ENCODE measurements around the gene OR7G2.

The OR7G2 gene

GRCh38 chr19:9107375-9107774 lies at the start of gene OR7G2:
TSS of gene OR7G2 (minus strand) at chr19:9107475. CDS start at chr19:9103243, 4,232 bp downstream.
- in situ Hi-C loops (cut with MboI; ENCODE audit: low sequenced_read_pairs): no loop called here

GRCh38 chr19:9156304-9156703 lies 49.0 kb upstream of the OR7G2 start:
- in situ Hi-C loops (cut with MboI; ENCODE audit: low sequenced_read_pairs): no loop called here

GRCh38 chr19:9155591-9155990 lies 48.3 kb upstream of the OR7G2 start:
- in situ Hi-C loops (cut with MboI; ENCODE audit: low sequenced_read_pairs): no loop called here

- in situ Hi-C loops (cut with MboI; ENCODE audit: low sequenced_read_pairs): no loop called here
Measured at GRCh38 chr19:9151367-9151766, 44.1 kb upstream of the OR7G2 start.

- in situ Hi-C loops (cut with MboI; ENCODE audit: low sequenced_read_pairs): no loop called here
Measured at GRCh38 chr19:9150650-9151049, 43.4 kb upstream of the OR7G2 start.

GRCh38 chr19:9149997-9150396 lies 42.7 kb upstream of the OR7G2 start:
- in situ Hi-C loops (cut with MboI; ENCODE audit: low sequenced_read_pairs): no loop called here

- in situ Hi-C loops (cut with MboI; ENCODE audit: low sequenced_read_pairs): no loop called here
Measured at GRCh38 chr19:9148697-9149096, 41.4 kb upstream of the OR7G2 start.

- in situ Hi-C loops (cut with MboI; ENCODE audit: low sequenced_read_pairs): no loop called here
Measured at GRCh38 chr19:9146882-9147281, 39.6 kb upstream of the OR7G2 start.

- in situ Hi-C loops (cut with MboI; ENCODE audit: low sequenced_read_pairs): no loop called here
Measured at GRCh38 chr19:9144920-9145319, 37.6 kb upstream of the OR7G2 start.

- in situ Hi-C loops (cut with MboI; ENCODE audit: low sequenced_read_pairs): no loop called here
Measured at GRCh38 chr19:9140159-9140874, 33.0 kb upstream of the OR7G2 start, which contains the start of gene ZNF317. TSS of gene ZNF317 (plus strand) at chr19:9140397. CDS start at chr19:9156017, 15,620 bp downstream.

GRCh38 chr19:9139609-9140158 lies 32.4 kb upstream of the OR7G2 start:
- in situ Hi-C loops (cut with MboI; ENCODE audit: low sequenced_read_pairs): no loop called here

GRCh38 chr19:9132422-9132821 lies 25.1 kb upstream of the OR7G2 start:
- in situ Hi-C loops (cut with MboI; ENCODE audit: low sequenced_read_pairs): no loop called here

- in situ Hi-C loops (cut with MboI; ENCODE audit: low sequenced_read_pairs): no loop called here
Measured at GRCh38 chr19:9130965-9131364, 23.7 kb upstream of the OR7G2 start.

GRCh38 chr19:9128171-9128570 lies 20.9 kb upstream of the OR7G2 start:
- in situ Hi-C loops (cut with MboI; ENCODE audit: low sequenced_read_pairs): no loop called here

- in situ Hi-C loops (cut with MboI; ENCODE audit: low sequenced_read_pairs): no loop called here
Measured at GRCh38 chr19:9126900-9127405, 19.7 kb upstream of the OR7G2 start, which contains the start of gene OR7G3. TSS of gene OR7G3 (minus strand) at chr19:9126950. CDS start at chr19:9126950, 0 bp downstream.

- in situ Hi-C loops (cut with MboI; ENCODE audit: low sequenced_read_pairs): no loop called here
Measured at GRCh38 chr19:9116547-9116946, 9.3 kb upstream of the OR7G2 start.

- in situ Hi-C loops (cut with MboI; ENCODE audit: low sequenced_read_pairs): no loop called here
Measured at GRCh38 chr19:9115307-9115813, 8.1 kb upstream of the OR7G2 start, which contains the start of gene OR7G1. TSS of gene OR7G1 (minus strand) at chr19:9115763. CDS start at chr19:9115763, 0 bp downstream.

- in situ Hi-C loops (cut with MboI; ENCODE audit: low sequenced_read_pairs): no loop called here
Measured at GRCh38 chr19:9109959-9110358, 2.7 kb upstream of the OR7G2 start.

GRCh38 chr19:9086761-9087160 lies 20.5 kb downstream of the OR7G2 start, which contains the start of gene OR1M1:
TSS of gene OR1M1 (plus strand) at chr19:9087061. CDS start at chr19:9093245, 6,184 bp downstream.
- in situ Hi-C loops (cut with MboI; ENCODE audit: low sequenced_read_pairs): loop anchor here (25.0 kb wide), 1 partner anchor 474 kb away; the partner anchor contains the start of gene ADAMTS10

GRCh38 chr19:9078651-9079050 lies 28.6 kb downstream of the OR7G2 start:
- in situ Hi-C loops (cut with MboI; ENCODE audit: low sequenced_read_pairs): loop anchor here (25.0 kb wide), 1 partner anchor 466 kb away; the partner anchor contains the start of gene ADAMTS10

- in situ Hi-C loops (cut with MboI; ENCODE audit: low sequenced_read_pairs): loop anchor here (25.0 kb wide), 1 partner anchor 465 kb away; the partner anchor contains the start of gene ADAMTS10
Measured at GRCh38 chr19:9076901-9077300, 30.4 kb downstream of the OR7G2 start.

Measured in HL-60/S4 treated with phorbol 12-myristate 13-acetate at 8.2 ng/mL for 4 days and 3 days (cell line).